NCI-H69 (cell line): Measurements from ENCODE around the gene GRIN3B.
"Not testable (repeated sequence)": the region's sequence is repeated elsewhere in the genome, so short reads cannot be mapped to it uniquely, and the experiment has no call there.

Source experiments
- DNase-seq: peaks from one replicate; lab custom pipeline; 2025; lab: John Stamatoyannopoulos, UW

GRIN3B gene

GRCh38 chr19:1000095-1000494, at the start of gene GRIN3B:
GRIN3B (plus strand) TSS chr19:1000419; CDS start chr19:1000438, 19 bp downstream.
- DNase-seq, result peak; percentile 77

GRCh38 chr19:952049-952679, 48.1 kb upstream of the GRIN3B start:
- no peak for DNase-seq

- no peak for DNase-seq
Observed at GRCh38 chr19:952680-953444, 47.4 kb upstream of the GRIN3B start.

- DNase-seq, result no peak
Observed at GRCh38 chr19:953445-954271, 46.6 kb upstream of the GRIN3B start.

- no peak for DNase-seq
Observed at GRCh38 chr19:954272-954671, 45.9 kb upstream of the GRIN3B start.

- peak; percentile 38 for DNase-seq
Observed at GRCh38 chr19:954672-955494, 45.3 kb upstream of the GRIN3B start.

- DNase-seq, result no peak
Observed at GRCh38 chr19:955803-956765, 44.1 kb upstream of the GRIN3B start.

- peak; percentile 83 for DNase-seq
Observed at GRCh38 chr19:956766-957440, 43.3 kb upstream of the GRIN3B start.

- DNase-seq, result not testable (repeated sequence)
Observed at GRCh38 chr19:957578-957977, 42.6 kb upstream of the GRIN3B start.

GRCh38 chr19:958967-959855, 41.0 kb upstream of the GRIN3B start:
- no peak for DNase-seq

- no peak for DNase-seq
Observed at GRCh38 chr19:960020-960419, 40.2 kb upstream of the GRIN3B start.

GRCh38 chr19:960601-960938, 39.6 kb upstream of the GRIN3B start:
- no peak for DNase-seq

- DNase-seq, result peak; percentile 17
Observed at GRCh38 chr19:961866-962620, 38.2 kb upstream of the GRIN3B start.

- DNase-seq, result no peak
Observed at GRCh38 chr19:962683-963400, 37.4 kb upstream of the GRIN3B start.

GRCh38 chr19:963486-963951, 36.7 kb upstream of the GRIN3B start:
- DNase-seq, result no peak

- DNase-seq, result no peak
Observed at GRCh38 chr19:964116-964520, 36.1 kb upstream of the GRIN3B start.
